GM21526 (cell line): ENCODE data around the gene ACTN4.
"Not testable (repeated sequence)": the region's sequence is repeated elsewhere in the genome, so short reads cannot be mapped to it uniquely, and the experiment has no call there.

Experiments used
- ATAC-seq: cut with Tn5 transposase; IDR thresholded peaks from one replicate; pipeline ENCODE4 v1.9.1; 2021; ENCODE audit warnings: moderate library complexity; ENCODE audit not compliant: unreplicated experiment, low FRiP score

ACTN4 gene

GRCh38 chr19:38759590-38760003 is 112.1 kb downstream of the ACTN4 start:
- no peak for ATAC-seq

DNA sequence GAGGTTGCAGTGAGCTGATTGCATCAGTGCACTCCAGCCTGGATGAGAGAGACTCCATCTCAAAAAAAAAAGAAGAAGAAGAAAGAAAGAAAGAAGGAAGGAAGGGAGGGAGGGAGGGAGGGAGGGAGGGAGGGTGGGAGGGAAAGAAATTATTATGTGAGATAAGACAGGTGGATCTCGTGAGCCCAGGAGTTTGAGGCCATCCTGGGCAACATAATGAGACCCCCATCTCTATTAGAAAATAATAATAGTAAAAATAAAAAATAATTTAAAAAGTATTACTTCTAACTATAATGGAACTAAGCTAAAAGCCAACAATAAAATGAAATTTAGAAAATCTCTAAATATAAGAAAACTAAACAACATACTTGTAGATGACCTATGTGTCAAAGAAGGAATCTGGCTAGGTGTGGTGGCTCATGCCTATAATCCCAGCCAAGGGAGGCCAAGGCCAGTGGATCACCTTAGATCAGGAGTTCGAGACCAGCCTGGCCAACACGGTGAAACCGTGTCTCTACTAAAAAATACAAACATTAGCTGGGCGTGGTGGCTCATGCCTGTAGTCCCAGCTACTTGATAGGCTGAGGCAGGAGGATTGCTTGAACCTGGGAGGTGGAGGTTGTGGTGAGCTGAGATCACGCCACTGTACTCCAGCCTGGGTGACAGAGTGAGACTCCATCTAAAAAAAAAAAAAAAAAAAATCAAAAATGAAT is 113.5 kb downstream of the ACTN4 start:
- ATAC-seq = not testable (repeated sequence)

DNA sequence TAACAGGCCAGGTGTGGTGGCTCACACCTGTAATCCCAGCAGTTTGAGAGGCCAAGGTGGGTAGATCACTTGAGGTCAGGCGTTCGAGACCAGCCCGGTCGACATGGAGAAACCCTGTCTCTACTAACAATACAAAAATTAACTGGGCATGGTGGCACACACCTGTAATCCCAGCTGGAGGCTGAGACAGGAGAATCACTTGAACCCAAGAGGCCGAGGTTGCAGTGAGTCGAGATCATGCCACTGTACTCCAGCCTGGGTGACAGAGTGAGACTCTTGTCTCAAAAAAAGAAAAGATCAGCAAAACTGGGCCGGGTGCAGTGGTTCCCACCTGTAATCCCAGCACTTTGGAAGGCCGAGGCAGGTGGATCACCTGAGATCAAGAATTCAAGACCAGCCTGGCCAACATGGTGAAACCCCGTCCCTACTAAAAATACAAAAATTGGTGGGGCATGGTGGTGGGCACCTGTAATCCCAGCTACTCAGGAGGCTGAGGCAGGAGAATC is 114.5 kb downstream of the ACTN4 start:
- not testable (repeated sequence) for ATAC-seq

DNA sequence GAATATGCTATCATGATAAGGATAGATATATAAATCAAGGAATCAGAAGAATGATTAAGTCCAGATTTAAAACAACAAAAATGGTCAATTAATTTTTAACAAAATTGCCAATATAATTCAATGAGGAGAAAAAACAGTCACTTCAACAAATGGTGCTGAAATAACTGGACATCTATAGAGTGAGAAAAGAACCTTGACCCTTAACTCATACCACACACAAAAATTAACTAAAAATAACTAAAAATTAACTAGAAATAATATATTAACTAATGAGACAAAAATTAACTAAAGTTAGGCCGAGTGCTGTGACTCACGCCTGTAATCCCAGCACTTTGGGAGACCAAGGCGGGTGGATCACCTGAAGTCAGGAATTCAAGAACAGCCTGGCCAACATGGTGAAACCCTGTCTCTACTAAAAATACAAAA is 116.4 kb downstream of the ACTN4 start:
- ATAC-seq = no peak

DNA sequence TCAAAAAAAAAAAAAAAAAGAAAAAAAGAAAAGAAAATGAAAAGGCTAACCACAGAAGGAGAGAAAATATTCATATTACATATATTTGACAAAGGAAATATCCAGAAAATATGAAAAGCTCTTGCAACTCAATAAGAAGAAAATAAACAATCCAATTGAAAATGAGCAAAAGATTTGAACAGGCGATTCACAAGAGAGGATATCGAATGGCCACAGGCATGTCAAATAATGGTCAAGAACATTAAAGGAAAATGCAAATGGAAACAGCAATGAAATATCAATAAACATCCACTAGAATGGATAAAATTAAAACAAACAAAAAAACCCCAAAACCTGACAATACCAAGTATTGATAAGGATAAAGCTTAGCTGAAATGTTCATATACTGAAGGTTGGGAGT is 117.8 kb downstream of the ACTN4 start:
- no peak for ATAC-seq

DNA sequence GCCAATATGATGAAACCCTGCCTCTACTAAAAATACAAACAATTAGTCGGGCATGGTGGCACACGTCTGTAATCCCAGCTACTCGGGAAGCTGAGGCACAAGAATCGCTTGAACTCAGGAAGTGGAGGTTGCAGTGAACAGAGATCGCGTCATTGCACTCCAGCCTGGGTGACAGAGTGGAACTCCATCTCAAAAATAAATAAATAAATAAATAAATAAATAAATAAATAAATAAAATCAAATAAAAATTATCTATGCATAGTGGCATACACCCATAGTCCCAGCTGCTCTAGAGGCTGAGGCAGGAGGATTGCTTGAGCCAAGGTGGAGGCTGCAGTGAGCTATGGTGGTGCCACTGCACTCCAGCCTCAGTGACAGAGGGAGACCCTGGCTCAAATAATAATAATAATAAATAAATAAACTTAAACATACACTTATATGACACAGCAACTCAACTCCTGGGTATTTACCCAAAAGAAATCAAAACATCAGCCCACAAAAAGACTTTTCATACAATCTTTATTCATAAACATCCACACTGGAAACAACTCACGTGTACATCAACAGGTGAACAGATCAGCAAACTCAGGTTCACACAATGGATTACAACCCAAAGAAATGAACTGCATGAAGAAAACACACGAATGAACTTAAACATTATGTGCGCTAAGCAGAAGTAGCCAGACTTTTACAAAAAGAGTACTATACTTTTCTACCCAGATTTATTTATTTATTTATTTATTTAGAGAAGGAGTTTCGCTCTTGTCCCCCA is 119.0 kb downstream of the ACTN4 start:
- ATAC-seq = no peak

DNA sequence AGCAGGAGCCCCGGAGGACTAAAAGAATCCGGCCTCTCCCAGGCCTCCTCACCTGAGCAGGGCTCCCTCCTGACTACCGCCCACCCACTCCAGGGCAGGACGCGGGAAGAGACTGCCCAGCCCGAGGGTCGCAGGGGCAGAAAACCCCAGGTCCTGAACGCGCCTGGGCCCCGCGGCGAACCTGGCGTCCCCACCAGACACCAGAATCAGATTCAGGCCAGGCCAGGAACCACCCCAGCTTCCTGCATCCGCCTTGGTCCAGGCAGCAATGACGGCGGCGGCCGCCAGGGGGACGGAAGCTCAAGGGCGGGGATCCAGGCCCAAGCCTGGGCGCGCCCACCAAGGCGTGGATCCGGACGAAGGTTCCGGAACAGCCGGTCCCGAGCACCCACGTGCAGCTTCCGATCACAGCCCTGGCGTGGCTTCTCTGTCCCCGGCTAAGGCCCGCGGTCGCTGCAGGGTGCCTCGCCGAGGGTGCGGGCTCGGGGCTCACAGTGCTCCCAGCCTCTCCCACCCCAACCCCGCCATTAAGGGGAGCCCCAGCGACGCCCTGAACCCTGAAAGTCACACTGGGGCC is 122.3 kb downstream of the ACTN4 start:
- ATAC-seq = no peak

DNA sequence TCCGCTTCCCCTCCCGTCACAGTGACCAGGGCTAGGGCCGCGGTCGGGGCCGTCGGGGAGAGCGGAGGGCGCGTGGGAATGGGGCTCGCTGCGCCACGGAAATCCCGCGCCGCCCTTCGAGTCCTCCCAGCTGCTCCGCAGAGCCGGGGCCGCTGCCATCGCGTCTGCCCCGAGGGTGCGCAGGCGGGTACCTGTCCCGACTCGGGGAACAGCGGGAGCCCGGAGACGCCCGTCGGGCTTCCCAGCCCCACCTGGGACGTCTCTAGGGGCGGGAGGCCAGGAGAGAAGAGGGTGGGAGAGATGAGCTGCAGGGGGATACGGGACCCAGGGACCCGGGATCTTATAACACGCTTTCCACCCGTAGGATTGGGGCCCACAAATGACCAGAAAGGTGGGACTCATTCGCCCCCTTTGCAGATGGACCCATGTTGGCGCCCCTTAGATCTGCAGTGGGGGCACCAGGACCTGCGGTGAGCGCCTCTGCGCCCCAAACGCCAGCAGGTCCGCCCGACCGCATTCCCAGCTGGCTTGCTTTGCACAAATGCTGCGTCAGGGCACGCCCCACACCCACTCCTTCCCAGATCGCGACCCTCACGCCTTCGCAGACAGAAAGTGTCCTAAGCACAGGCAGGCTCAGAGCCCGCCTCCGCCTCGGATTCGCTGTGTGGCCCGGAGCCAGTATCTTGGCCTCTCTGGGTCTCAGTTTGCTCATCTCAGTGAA is 122.9 kb downstream of the ACTN4 start:
- ATAC-seq = not testable (repeated sequence)

- not testable (repeated sequence) for ATAC-seq
Observed at GRCh38 chr19:38770949-38771275, 123.5 kb downstream of the ACTN4 start.

DNA sequence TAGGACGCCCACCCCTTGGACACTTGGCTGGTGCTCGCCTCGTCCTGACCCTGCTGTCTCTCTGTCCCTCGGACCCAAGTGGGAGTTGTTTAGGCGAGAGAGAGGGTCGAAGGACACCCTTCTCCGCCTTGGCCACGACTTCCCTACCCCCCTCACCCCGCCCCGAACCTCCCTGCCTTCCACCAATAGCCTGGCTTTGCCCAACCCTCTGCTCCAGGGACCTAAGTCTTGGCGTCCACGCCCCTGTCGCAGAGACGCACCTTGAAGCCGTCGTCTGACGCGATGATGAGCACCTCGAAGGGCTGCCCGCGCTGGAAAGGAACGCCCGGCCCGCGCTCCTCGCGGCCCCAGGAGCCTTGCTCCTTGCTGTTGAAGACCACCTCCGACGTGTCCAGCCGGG is 124.1 kb downstream of the ACTN4 start:
- ATAC-seq = not testable (repeated sequence)

GRCh38 chr19:38773469-38774177 is 126.2 kb downstream of the ACTN4 start, which contains the start of gene LGALS7:
TSS of gene LGALS7 (minus strand) at chr19:38773517. CDS start at chr19:38773492, 25 bp downstream.
- no peak for ATAC-seq

DNA sequence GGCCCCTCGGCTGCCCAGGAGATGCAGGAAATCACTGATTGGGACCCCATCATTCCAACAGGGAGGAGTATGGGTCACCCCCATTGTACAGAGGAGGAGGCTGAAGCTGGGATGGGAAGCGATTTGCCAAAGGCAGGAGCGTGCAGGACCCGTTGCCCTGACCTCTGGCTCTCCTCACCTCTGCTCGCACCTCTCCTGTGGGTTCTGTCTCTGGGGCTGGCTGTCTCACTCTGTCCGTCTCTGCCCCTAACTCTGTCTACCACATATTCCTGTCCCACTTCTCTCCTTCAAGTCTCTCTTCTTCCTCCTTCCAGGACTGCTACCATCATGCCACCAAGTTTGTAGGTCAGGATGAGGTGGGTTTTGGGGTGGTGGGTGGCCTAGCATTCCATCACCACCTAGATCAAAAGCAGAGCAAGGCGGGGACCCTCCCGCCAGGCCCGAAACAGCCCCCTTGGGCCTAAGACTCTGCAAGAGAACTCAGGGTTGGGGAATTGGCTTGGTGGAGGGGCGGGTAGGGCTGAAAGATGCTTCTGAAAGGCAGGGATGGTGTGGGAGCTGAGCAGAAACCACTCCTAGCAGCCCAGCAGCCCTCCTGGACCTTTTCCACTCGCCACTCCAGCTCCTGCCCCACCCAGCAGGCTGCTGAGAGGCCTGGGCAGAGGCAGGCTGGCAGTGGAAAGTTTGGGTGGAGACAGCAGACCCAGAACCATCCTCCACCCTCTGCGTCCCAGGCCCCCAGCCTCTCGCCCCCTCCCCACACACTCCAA is 126.9 kb downstream of the ACTN4 start:
- no peak for ATAC-seq

- no peak for ATAC-seq
Observed at GRCh38 chr19:38778733-38779132, 131.3 kb downstream of the ACTN4 start.

GRCh38 chr19:38780443-38780842 is 133.0 kb downstream of the ACTN4 start:
- ATAC-seq = no peak

- ATAC-seq = no peak
Observed at GRCh38 chr19:38781058-38781457, 133.6 kb downstream of the ACTN4 start.
